Coronary artery (tissue), 2 donors: ENCODE data around the gene CEP128.

Source experiments
- DNase-seq: peaks from one replicate; pipeline ENCODE4 v3.0.0-alpha.2; 2017; ENCODE audit warnings: low spot score
- H3K27ac ChIP-seq, 2 donors: fragments of 200-600 bp; sonication (generic); one replicate each; pipeline ENCODE4 v1.5.1; 2016 to 2019
- H3K4me3 ChIP-seq: fragments of 200-600 bp; sonication (generic); 2 replicates; pipeline ENCODE4 v1.5.1; 2016; ENCODE audit warnings: mild to moderate bottlenecking, moderate library complexity
- TF ChIP-seq, protein P1 (sequence below): fragments of 200-600 bp; sonication (generic); IDR thresholded peaks from one replicate; pipeline ENCODE4 v1.5.1; 2019; ENCODE audit warnings: antibody characterized with exemption

CEP128 gene

DNA sequence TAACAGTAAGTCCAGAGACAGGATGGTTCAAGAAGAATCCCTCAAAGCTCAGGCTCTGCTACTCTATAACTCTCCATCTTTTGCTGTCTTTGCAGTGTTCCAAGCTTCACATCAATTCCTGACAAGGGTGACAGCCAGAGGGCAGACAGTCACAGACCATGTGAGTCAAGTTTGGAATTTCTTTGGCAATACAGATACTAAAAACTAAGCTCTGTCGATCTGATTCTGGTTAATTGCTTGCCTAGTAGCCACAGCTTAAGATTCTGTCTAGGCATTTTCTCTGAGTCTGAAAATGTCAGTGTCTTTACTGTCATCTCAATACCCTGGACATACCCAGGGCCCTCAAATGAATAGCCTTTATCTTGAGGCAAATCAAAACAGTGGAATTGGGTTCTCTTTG lies 153.7 kb downstream of the CEP128 start:
- DNase-seq = no peak
- Histone ChIP-seq H3K4me3 (no peak overlapping the region), H3K27ac (no peak overlapping the region)
- TF ChIP-seq, protein P1, sequence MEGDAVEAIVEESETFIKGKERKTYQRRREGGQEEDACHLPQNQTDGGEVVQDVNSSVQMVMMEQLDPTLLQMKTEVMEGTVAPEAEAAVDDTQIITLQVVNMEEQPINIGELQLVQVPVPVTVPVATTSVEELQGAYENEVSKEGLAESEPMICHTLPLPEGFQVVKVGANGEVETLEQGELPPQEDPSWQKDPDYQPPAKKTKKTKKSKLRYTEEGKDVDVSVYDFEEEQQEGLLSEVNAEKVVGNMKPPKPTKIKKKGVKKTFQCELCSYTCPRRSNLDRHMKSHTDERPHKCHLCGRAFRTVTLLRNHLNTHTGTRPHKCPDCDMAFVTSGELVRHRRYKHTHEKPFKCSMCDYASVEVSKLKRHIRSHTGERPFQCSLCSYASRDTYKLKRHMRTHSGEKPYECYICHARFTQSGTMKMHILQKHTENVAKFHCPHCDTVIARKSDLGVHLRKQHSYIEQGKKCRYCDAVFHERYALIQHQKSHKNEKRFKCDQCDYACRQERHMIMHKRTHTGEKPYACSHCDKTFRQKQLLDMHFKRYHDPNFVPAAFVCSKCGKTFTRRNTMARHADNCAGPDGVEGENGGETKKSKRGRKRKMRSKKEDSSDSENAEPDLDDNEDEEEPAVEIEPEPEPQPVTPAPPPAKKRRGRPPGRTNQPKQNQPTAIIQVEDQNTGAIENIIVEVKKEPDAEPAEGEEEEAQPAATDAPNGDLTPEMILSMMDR = no peak

DNA sequence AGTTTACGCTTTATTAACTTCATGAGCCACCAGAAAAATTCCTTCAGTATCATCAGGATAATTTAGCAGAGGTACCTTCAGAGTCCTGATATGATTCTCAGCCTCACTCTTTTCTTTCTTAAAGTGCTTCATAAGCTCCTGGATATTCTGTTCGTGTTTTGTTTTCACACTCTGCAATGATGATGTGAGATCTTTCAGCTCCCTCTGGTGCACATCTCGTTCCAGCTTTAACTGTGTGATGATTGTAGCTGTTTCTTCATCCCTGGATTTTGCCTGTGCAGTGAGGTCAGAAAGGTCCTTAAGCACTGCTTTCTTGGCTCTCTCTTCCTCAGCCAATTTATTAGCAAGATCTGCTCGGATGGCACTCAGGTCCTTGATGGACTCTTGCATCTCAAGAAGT lies 156.7 kb downstream of the CEP128 start:
- no peak for DNase-seq
- H3K4me3 ChIP-seq = no peak overlapping the region
- TF ChIP-seq, protein P1 = no peak
- H3K27ac ChIP-seq = no peak overlapping the region

DNA sequence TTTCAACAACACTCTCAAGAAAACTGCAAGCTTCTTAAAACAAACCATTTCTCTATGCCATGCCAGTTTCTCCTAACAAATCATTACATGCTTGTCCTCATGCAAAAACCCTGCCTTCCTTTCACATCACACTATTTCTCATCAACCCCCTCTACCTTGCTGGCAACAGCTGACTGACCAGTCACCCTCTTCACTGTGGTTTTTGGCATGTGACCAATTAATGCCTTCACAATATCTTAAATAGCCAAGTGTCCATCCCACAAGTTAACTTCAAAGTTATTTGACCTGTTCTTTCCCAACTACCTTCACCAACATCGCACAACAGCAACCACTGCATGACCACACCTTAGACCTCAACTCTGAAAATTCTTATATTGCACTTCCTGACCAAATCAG lies 159.6 kb downstream of the CEP128 start:
- no peak for DNase-seq
- TF ChIP-seq, protein P1 = no peak

DNA sequence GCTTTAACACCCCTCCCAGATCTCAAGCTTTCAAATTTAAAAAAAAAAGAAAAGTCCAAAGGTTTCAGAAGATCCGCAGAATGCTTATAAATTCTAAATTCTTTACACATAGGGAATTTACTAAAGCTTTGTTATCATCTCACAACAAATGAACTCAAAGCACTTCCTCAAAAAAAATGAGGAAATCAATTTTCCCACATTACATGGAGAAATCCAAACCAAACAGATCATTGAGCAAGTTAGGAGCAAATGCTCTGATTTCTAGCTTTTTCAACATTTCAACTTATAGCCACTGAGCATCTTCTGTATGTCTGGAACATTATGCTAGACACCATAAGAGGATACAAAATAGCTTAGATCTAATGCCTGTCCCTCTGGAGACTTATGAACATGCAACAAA lies 161.0 kb downstream of the CEP128 start:
- no peak overlapping the region for H3K27ac ChIP-seq
- no peak for DNase-seq
- TF ChIP-seq, protein P1 = no peak
- H3K4me3 ChIP-seq = no peak overlapping the region

More for the DNA sequence above, 159.6 kb downstream of the CEP128 start:
- H3K4me3 ChIP-seq = no peak overlapping the region
- H3K27ac ChIP-seq = no peak overlapping the region

DNA sequence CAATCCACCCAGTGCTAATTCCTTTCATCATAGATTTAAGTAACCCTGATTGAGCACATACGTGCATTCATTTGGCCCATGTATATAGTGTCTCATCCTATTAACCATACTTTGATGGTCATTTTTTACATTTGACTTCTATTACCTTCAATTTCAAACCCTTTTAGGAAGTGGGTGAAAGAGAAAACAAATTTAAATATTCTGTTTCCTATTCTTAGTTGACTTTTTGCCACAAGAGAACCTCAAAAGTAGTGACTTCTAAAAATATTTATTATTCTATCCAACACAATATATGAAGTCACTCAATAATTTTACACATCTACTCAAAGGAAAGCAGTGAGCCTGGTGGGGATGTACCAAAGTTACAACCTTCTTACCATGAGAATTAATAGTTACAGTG lies 164.9 kb downstream of the CEP128 start:
- TF ChIP-seq, protein P1 = no peak
- H3K27ac ChIP-seq = no peak overlapping the region
- DNase-seq = no peak
- no peak overlapping the region for H3K4me3 ChIP-seq

DNA sequence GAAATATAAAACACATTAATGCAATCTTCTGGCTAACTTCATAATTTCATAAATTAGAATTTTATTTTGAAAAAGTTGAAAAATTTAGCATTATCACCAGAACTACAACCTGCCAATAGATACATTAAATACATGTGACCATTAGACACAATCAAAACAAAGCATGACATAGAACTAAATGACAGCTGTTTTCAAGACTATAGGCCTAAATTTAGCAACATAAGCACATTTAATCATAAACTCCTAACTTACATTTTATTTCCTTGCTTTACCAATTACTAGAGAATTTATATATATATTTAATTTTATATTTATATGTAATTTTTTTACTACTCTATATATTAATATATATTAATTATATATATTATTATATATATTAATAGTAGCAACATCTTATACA lies 165.4 kb downstream of the CEP128 start:
- Histone ChIP-seq H3K27ac (no peak overlapping the region), H3K4me3 (no peak overlapping the region)
- TF ChIP-seq, protein P1 = no peak
- DNase-seq = no peak

DNA sequence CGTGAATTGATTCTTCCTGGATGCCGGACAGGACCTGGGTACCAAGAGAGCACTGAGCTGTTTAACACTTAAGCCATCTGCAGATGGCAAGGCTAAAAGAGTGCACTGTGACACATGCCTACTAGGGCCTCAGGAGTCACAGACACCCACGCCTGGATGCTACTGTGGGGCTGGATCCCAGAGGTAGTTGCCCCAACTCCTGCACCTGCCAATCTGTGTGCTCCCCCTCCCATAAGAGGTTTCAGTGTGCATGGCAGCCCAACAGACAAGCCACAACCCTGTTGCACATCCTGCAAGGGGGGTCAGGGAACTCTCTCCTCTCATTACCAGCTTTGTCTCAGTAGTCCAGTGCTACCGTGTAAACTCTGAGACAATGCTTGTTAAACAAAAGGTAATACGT lies 169.0 kb downstream of the CEP128 start:
- TF ChIP-seq, protein P1 = no peak
- Histone ChIP-seq H3K27ac (no peak overlapping the region), H3K4me3 (no peak overlapping the region)
- DNase-seq = no peak
